Measurements from ENCODE around the gene UBP1. TPM values are rescaled to one million over a fixed set of nuclear protein-coding genes. Genes with fewer than 3 reads are reported as not detected.
A peak's percentile ranks its signal among the peaks of the same experiment; 100 is the strongest.

UBP1 gene
- total and polyA plus RNA-seq, 2 donors (not counting 1 experiment from before 2014, with no cell fraction given), result 48.1 to 99.7 TPM

DNA sequence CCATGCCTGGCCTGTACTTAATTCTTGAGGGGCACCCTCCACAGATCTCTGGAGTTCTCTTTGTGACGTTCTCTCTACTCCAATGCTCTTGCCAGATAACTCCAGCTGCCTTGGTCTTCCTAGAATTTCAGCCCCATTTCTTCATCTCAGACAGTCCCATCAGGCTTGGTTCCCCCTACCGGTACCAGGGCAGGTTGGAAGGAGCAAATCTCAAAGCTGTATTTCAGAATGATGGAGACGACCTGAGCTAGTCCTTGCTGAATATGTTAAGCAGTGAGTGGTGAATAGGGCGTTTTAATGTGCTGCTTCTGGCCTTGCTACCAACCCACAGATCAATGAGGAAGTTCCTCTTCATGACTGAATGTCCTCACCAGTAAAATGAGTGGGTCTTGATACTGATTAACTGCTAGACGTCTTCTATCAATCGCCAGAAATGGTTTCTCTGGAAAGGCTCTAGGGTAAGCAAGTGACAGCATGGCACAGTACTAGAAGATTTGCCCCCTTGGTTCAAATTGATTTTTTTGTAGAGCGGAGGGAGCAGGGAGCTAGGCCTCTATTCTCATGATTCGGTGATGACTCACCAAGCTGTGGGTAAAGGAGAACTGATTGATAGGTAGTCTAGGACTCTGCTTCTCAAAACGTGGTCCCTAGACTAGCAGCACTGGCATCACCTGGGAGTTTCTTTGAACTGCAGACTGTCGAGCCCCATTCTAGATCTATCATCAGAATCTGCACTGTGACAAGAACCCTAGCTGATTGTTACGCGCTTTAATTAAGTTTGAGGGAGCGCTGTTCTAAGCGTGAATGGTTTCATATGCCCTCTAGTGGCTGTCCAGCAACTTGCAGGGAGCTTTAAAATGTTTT lies 67.8 kb downstream of the UBP1 start:
- Histone ChIP-seq H3K9me3 (ENCODE audit: control insufficient read depth, insufficient read depth, low read depth, low read length) (no peaks in the 10 kb centered on the region), H3K4me1 (ENCODE audit: control insufficient read depth, extremely low read depth, insufficient read depth, low read length) (peaks cover 8% of the 10 kb centered on the region), H3K4me2 (ENCODE audit: extremely low read depth, insufficient read depth, low read length) (peak overlapping the region; percentile 25), H4K20me1 (ENCODE audit: control insufficient read depth, extremely low read depth, insufficient read depth, low read length) (no peaks in the 10 kb centered on the region), H3K27me3 (ENCODE audit: control insufficient read depth, insufficient read depth, low read length) (no peaks in the 10 kb centered on the region), H3K9ac (ENCODE audit: insufficient read depth, low read length) (no peak overlapping the region), H3K79me2 (ENCODE audit: control insufficient read depth, insufficient read depth, low read length) (no peaks in the 10 kb centered on the region), H3K27ac (ENCODE audit: insufficient read depth, low read length) (no peak overlapping the region), H3K4me3 (replicated peaks in 1 of 4; ENCODE audit: control extremely low read depth in 1 of 4, insufficient read depth in 1 of 4, low read depth in 3 of 4, low read length in 4 of 4) (no peak overlapping the region), H3K36me3 (ENCODE audit: control insufficient read depth, insufficient read depth, low read length) (peaks cover 9% of the 10 kb centered on the region), H2AFZ (ENCODE audit: low read length) (no peak overlapping the region)
- peak; percentile 77 to 78 for DNase-seq (ENCODE audit: low read depth in 2 of 2)
- TF ChIP-seq EZH2 (IDR thresholded peaks at IDR 0.05; ENCODE audit: low read length, missing control alignments), result no peak
- TF ChIP-seq, protein P1, sequence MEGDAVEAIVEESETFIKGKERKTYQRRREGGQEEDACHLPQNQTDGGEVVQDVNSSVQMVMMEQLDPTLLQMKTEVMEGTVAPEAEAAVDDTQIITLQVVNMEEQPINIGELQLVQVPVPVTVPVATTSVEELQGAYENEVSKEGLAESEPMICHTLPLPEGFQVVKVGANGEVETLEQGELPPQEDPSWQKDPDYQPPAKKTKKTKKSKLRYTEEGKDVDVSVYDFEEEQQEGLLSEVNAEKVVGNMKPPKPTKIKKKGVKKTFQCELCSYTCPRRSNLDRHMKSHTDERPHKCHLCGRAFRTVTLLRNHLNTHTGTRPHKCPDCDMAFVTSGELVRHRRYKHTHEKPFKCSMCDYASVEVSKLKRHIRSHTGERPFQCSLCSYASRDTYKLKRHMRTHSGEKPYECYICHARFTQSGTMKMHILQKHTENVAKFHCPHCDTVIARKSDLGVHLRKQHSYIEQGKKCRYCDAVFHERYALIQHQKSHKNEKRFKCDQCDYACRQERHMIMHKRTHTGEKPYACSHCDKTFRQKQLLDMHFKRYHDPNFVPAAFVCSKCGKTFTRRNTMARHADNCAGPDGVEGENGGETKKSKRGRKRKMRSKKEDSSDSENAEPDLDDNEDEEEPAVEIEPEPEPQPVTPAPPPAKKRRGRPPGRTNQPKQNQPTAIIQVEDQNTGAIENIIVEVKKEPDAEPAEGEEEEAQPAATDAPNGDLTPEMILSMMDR (conservative IDR thresholded peaks at IDR 0.05 in 1 of 2, IDR thresholded peaks at IDR 0.05 in 1 of 2; ENCODE audit: low read depth in 1 of 2, low read length in 2 of 2), result peak; percentile 97

- DNase-seq (ENCODE audit: low read depth in 2 of 2), result peak; percentile 39 to 82
- Histone ChIP-seq H2AFZ (ENCODE audit: low read length) (no peak overlapping the region), H3K79me2 (ENCODE audit: control insufficient read depth, insufficient read depth, low read length) (no peaks in the 10 kb centered on the region), H3K4me1 (ENCODE audit: control insufficient read depth, extremely low read depth, insufficient read depth, low read length) (peaks cover 5% of the 10 kb centered on the region), H3K27me3 (ENCODE audit: control insufficient read depth, insufficient read depth, low read length) (no peaks in the 10 kb centered on the region), H3K4me2 (ENCODE audit: extremely low read depth, insufficient read depth, low read length) (no peak overlapping the region), H3K4me3 (replicated peaks in 1 of 4; ENCODE audit: control extremely low read depth in 1 of 4, insufficient read depth in 1 of 4, low read depth in 3 of 4, low read length in 4 of 4) (no peak overlapping the region), H3K9ac (ENCODE audit: insufficient read depth, low read length) (no peak overlapping the region), H3K27ac (ENCODE audit: insufficient read depth, low read length) (no peak overlapping the region), H3K9me3 (ENCODE audit: control insufficient read depth, insufficient read depth, low read depth, low read length) (no peaks in the 10 kb centered on the region), H4K20me1 (ENCODE audit: control insufficient read depth, extremely low read depth, insufficient read depth, low read length) (no peaks in the 10 kb centered on the region), H3K36me3 (ENCODE audit: control insufficient read depth, insufficient read depth, low read length) (no peaks in the 10 kb centered on the region)
- TF ChIP-seq, protein P1 (conservative IDR thresholded peaks at IDR 0.05 in 1 of 2, IDR thresholded peaks at IDR 0.05 in 1 of 2; ENCODE audit: low read depth in 1 of 2, low read length in 2 of 2), result no peak
Observed at GRCh38 chr3:33364531-33365128, 75.6 kb downstream of the UBP1 start.

DNA sequence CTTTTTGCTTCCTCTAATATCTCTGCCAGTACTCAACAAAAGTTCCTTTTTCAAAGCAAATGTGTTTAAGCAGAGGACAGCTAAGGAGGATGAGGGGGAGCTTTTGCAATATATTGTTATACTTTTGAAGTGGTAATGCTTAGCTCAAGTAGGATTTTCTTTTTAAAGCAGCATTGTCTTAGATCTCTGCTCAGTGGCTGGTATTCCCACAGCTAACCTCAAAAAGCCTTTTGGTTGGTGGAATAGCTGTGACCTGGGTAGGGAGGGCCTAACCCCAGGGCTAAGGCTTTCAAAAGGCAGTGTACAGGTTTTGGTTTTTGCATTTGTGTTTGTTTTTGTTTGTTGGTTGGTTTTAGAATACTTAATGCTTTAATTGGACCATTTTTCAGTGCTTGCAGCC lies 76.1 kb downstream of the UBP1 start:
- no peak overlapping the region for H3K27ac ChIP-seq (ENCODE audit: insufficient read depth, low read length)
- H2AFZ ChIP-seq (ENCODE audit: low read length), result no peak overlapping the region
- H4K20me1 ChIP-seq (ENCODE audit: control insufficient read depth, extremely low read depth, insufficient read depth, low read length), result no peaks in the 10 kb centered on the region
- peaks cover 5% of the 10 kb centered on the region for H3K4me1 ChIP-seq (ENCODE audit: control insufficient read depth, extremely low read depth, insufficient read depth, low read length)
- H3K36me3 ChIP-seq (ENCODE audit: control insufficient read depth, insufficient read depth, low read length), result no peaks in the 10 kb centered on the region
- H3K4me3 ChIP-seq (replicated peaks in 1 of 4; ENCODE audit: control extremely low read depth in 1 of 4, insufficient read depth in 1 of 4, low read depth in 3 of 4, low read length in 4 of 4), result no peak overlapping the region
- no peak overlapping the region for H3K9ac ChIP-seq (ENCODE audit: insufficient read depth, low read length)
- TF ChIP-seq EZH2 (IDR thresholded peaks at IDR 0.05; ENCODE audit: low read length, missing control alignments), result no peak
- TF ChIP-seq, protein P1 (conservative IDR thresholded peaks at IDR 0.05 in 1 of 2, IDR thresholded peaks at IDR 0.05 in 1 of 2; ENCODE audit: low read depth in 1 of 2, low read length in 2 of 2), result no peak
- DNase-seq (ENCODE audit: low read depth in 2 of 2), result no peak
- no peaks in the 10 kb centered on the region for H3K79me2 ChIP-seq (ENCODE audit: control insufficient read depth, insufficient read depth, low read length)
- H3K9me3 ChIP-seq (ENCODE audit: control insufficient read depth, insufficient read depth, low read depth, low read length), result no peaks in the 10 kb centered on the region
- no peaks in the 10 kb centered on the region for H3K27me3 ChIP-seq (ENCODE audit: control insufficient read depth, insufficient read depth, low read length)
- no peak overlapping the region for H3K4me2 ChIP-seq (ENCODE audit: extremely low read depth, insufficient read depth, low read length)

Data from fibroblast of lung (primary cell).